Measurements from ENCODE around the gene SUMO3. TPM values are rescaled to one million over a fixed set of nuclear protein-coding genes. Genes with fewer than 3 reads are reported as not detected.

Gene SUMO3
- polyA plus RNA-seq, 1 of the 3 experiments (the other 2 are of a cell fraction): 125 TPM

DNA sequence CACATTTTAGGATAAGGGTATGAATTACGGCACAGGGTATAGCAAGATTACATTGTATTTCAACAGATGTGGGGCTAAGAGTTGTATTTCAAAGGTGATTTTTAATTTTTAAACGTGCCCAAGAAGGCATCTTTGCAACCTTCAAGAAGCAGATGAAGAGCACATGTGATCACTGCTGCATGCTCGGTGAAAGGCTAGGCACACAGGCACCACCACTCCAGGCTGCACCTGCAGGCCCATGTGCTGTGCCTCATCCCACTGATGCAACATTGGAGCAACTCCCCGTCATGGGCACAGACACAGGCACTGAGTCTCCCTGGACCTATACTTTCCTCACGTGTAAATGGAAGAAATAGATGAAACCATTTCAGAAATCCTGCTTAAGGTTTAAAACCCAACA is 39.8 kb downstream of the SUMO3 start:
- ChIA-PET POLR2A (no interaction called here), CTCF (interaction anchor here (1.6 kb wide), 1 partner anchor 15 kb away, joined by 5 read pairs; no protein-coding TSS in a partner anchor)
- Histone ChIP-seq H3K4me1 (ENCODE audit: control insufficient read depth in 1 of 2, insufficient read depth in 2 of 2, low read depth in 1 of 2, low read length in 1 of 2) (peaks cover 0 to 24% of the 10 kb centered on the region in 2 experiments; a peak in 2 of 4 replicates), H3K4me2 (no peak overlapping the region), H3K9me2 (no peaks in the 10 kb centered on the region), H3K9me3 (no peaks in the 10 kb centered on the region), H3K27me3 (ENCODE audit: insufficient read depth) (no peaks in the 10 kb centered on the region), H3K4me3 (ENCODE audit: low read depth in 2 of 2, low read length in 1 of 2) (no peak overlapping the region), H3F3A (replicated peaks; ENCODE audit: insufficient read depth) (no peaks in the 10 kb centered on the region), H2AFZ (ENCODE audit: low read depth) (no peak overlapping the region), H3K79me2 (ENCODE audit: insufficient read depth) (peaks cover 38% of the 10 kb centered on the region; the same call in 1 of the 2 replicates), H3K9ac (no peak overlapping the region), H3K36me3 (replicated peaks in 1 of 2; ENCODE audit: control insufficient read depth in 1 of 2, insufficient read depth in 2 of 2, low read length in 1 of 2) (peaks cover 47 to 62% of the 10 kb centered on the region in 2 experiments), H4K20me1 (ENCODE audit: insufficient read depth) (peaks cover 20% of the 10 kb centered on the region; the same call in 1 of the 2 replicates), H3K27ac (ENCODE audit: low read depth in 2 of 2, low read length in 1 of 2) (no peak overlapping the region)
- WGBS (ENCODE audit: low lambda C conversion rate): 89% methylated on average over 4 of the region's 5 CpGs
- no peak for DNase-seq
- no peak for TF ChIP-seq JUND (IDR thresholded peaks at IDR 0.05)

DNA sequence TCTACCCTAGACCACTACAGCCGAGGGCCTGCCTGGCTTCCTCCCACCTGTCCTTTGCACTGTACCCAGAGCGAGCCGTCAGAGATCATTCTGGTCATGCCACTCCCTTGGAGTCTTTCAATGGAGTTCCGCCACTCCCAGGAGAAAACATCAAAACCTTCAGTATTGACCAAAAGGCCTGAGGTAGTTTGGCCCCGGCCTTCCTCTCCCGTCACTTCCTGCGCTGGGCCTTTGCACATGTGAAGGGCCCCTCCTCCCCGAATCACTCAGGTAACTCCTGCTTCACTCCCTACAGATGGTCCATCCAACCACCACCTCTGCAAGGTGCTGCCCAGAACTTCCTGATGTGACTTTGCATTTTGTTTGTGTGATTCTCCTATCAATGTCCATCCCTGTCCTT is 42.9 kb downstream of the SUMO3 start:
- ChIA-PET CTCF (interaction anchor here (1.3 to 2.5 kb wide), 4 partner anchors 13 to 25 kb away, joined by 3 to 9 read pairs (median 4); no protein-coding TSS in a partner anchor), POLR2A (no interaction called here)
- H3K4me2 ChIP-seq: no peak overlapping the region
- H3F3A ChIP-seq (replicated peaks; ENCODE audit: insufficient read depth): no peaks in the 10 kb centered on the region
- no peaks in the 10 kb centered on the region for H3K9me2 ChIP-seq
- DNase-seq: no peak
- WGBS (ENCODE audit: low lambda C conversion rate): 96% methylated on average over 8 of the region's 8 CpGs
- peaks cover 36 to 74% of the 10 kb centered on the region in 2 experiments for H3K36me3 ChIP-seq (replicated peaks in 1 of 2; ENCODE audit: control insufficient read depth in 1 of 2, insufficient read depth in 2 of 2, low read length in 1 of 2)
- no peaks in the 10 kb centered on the region for H3K27me3 ChIP-seq (ENCODE audit: insufficient read depth)
- H2AFZ ChIP-seq (ENCODE audit: low read depth): no peak overlapping the region
- H3K9ac ChIP-seq: no peak overlapping the region
- peaks cover 0 to 9% of the 10 kb centered on the region in 2 experiments; a peak in 1 of 4 replicates for H3K4me1 ChIP-seq (ENCODE audit: control insufficient read depth in 1 of 2, insufficient read depth in 2 of 2, low read depth in 1 of 2, low read length in 1 of 2)
- no peak overlapping the region for H3K4me3 ChIP-seq (ENCODE audit: low read depth in 2 of 2, low read length in 1 of 2)
- no peaks in the 10 kb centered on the region for H3K9me3 ChIP-seq
- peaks cover 18% of the 10 kb centered on the region; the same call in 1 of the 2 replicates for H3K79me2 ChIP-seq (ENCODE audit: insufficient read depth)
- H4K20me1 ChIP-seq (ENCODE audit: insufficient read depth): peaks cover 9% of the 10 kb centered on the region; the same call in 1 of the 2 replicates
- TF ChIP-seq, protein P1, sequence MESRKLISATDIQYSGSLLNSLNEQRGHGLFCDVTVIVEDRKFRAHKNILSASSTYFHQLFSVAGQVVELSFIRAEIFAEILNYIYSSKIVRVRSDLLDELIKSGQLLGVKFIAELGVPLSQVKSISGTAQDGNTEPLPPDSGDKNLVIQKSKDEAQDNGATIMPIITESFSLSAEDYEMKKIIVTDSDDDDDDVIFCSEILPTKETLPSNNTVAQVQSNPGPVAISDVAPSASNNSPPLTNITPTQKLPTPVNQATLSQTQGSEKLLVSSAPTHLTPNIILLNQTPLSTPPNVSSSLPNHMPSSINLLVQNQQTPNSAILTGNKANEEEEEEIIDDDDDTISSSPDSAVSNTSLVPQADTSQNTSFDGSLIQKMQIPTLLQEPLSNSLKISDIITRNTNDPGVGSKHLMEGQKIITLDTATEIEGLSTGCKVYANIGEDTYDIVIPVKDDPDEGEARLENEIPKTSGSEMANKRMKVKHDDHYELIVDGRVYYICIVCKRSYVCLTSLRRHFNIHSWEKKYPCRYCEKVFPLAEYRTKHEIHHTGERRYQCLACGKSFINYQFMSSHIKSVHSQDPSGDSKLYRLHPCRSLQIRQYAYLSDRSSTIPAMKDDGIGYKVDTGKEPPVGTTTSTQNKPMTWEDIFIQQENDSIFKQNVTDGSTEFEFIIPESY (IDR thresholded peaks at IDR 0.05; ENCODE audit: borderline replicate concordance, low read depth): no peak
- TF ChIP-seq YY1 (IDR thresholded peaks at IDR 0.05; ENCODE audit: low read depth): no peak
- TF ChIP-seq MEF2A (IDR thresholded peaks at IDR 0.05; ENCODE audit: borderline replicate concordance, low read depth): no peak
- no peak for TF ChIP-seq GATA2 (CRISPR knock-in tag; IDR thresholded peaks at IDR 0.05)
- no peak for TF ChIP-seq NRF1 (IDR thresholded peaks at IDR 0.05; ENCODE audit: low read depth, low read length)
- H3K27ac ChIP-seq (ENCODE audit: low read depth in 2 of 2, low read length in 1 of 2): no peak overlapping the region

DNA sequence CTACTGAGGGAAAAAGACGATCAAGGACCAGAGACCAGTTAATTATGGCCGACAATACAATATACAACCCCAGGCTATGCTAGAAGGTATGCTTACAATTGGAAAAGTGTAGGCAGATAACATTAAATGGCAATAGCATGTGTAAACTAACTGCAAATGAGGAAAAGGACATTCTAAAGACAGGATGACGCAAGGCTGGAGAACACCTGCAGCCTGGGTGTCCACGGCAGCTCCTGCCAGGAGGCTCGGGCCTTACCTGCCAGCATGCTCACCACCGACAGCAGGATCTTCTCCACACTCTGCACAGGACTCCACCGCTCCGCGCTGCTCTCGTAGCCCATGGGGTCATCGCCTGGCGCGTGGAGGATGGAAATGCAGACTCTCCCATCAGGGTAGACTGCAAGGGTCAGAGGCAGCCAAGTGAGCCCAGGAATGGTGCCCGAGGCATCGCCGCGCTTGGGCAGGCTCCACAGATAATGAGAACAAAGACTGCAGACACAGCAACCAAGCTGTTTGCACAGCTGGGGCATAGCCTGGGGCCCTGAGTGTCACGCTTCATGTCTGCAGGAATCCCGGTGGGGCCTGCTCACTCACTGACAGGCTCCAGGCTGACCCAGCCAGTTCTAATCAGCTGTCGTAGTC is 44.5 kb downstream of the SUMO3 start:
- Histone ChIP-seq H3K9ac (no peak overlapping the region), H3F3A (replicated peaks; ENCODE audit: insufficient read depth) (no peaks in the 10 kb centered on the region), H3K36me3 (replicated peaks in 1 of 2; ENCODE audit: control insufficient read depth in 1 of 2, insufficient read depth in 2 of 2, low read length in 1 of 2) (peaks cover 34 to 84% of the 10 kb centered on the region in 2 experiments), H3K27me3 (ENCODE audit: insufficient read depth) (no peaks in the 10 kb centered on the region), H3K9me2 (no peaks in the 10 kb centered on the region), H3K9me3 (no peaks in the 10 kb centered on the region), H3K27ac (ENCODE audit: low read depth in 2 of 2, low read length in 1 of 2) (no peak overlapping the region; a peak in 1 of 4 replicates), H3K4me3 (ENCODE audit: low read depth in 2 of 2, low read length in 1 of 2) (no peak overlapping the region), H3K4me2 (no peak overlapping the region), H3K79me2 (ENCODE audit: insufficient read depth) (peaks cover 16% of the 10 kb centered on the region; the same call in 1 of the 2 replicates), H3K4me1 (ENCODE audit: control insufficient read depth in 1 of 2, insufficient read depth in 2 of 2, low read depth in 1 of 2, low read length in 1 of 2) (peaks cover 0 to 4% of the 10 kb centered on the region in 2 experiments; a peak in 1 of 4 replicates), H2AFZ (ENCODE audit: low read depth) (no peak overlapping the region), H4K20me1 (ENCODE audit: insufficient read depth) (no peaks in the 10 kb centered on the region)
- ChIA-PET POLR2A (no interaction called here), CTCF (interaction anchor here (0.9 to 2.5 kb wide), 3 partner anchors 20 to 27 kb away, joined by 3 to 9 read pairs (median 6); no protein-coding TSS in a partner anchor)
- 86% methylated on average over 15 of the region's 20 CpGs for WGBS (ENCODE audit: low lambda C conversion rate)
- peak; percentile 49 for DNase-seq
- TF ChIP-seq POLR2AphosphoS5 (IDR thresholded peaks at IDR 0.05; ENCODE audit: low read depth, low read length) (no peak), YY1 (IDR thresholded peaks at IDR 0.05; ENCODE audit: low read depth) (no peak), CTCF (IDR thresholded peaks at IDR 0.05) (no peak), TAF1 (IDR thresholded peaks at IDR 0.05; ENCODE audit: borderline replicate concordance, low read depth, low read length) (no peak), RAD21 (IDR thresholded peaks at IDR 0.05; ENCODE audit: low read length) (no peak)
- TF ChIP-seq, protein P2, sequence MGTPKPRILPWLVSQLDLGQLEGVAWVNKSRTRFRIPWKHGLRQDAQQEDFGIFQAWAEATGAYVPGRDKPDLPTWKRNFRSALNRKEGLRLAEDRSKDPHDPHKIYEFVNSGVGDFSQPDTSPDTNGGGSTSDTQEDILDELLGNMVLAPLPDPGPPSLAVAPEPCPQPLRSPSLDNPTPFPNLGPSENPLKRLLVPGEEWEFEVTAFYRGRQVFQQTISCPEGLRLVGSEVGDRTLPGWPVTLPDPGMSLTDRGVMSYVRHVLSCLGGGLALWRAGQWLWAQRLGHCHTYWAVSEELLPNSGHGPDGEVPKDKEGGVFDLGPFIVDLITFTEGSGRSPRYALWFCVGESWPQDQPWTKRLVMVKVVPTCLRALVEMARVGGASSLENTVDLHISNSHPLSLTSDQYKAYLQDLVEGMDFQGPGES (IDR thresholded peaks at IDR 0.05; ENCODE audit: low read depth, low read length): no peak

Data from SK-N-SH (cell line).